IMR-90 (cell line): ENCODE measurements around the gene CDH16.

Experiments used
- CEBPB ChIP-seq: IDR thresholded peaks from 2 replicates; pipeline ENCODE4 v1.6.1; 2012; ENCODE audit warnings: low read depth, low read length, improper control_type of control experiment
- CTCF ChIP-seq: conservative IDR thresholded peaks from 2 replicates; pipeline ENCODE4 v1.5.1; 2012; ENCODE audit warnings: mild to moderate bottlenecking, low read depth, low read length, improper control_type of control experiment
- MXI1 ChIP-seq: IDR thresholded peaks from 2 replicates; pipeline ENCODE4 v1.6.1; 2012; ENCODE audit warnings: low read depth, mild to moderate bottlenecking, low read length, moderate library complexity, borderline replicate concordance
- POLR2A ChIP-seq: IDR thresholded peaks from 2 replicates; pipeline ENCODE4 v1.6.1; 2012; ENCODE audit warnings: mild to moderate bottlenecking, low read depth, low read length
- RCOR1 ChIP-seq: IDR thresholded peaks from 2 replicates; pipeline ENCODE4 v1.6.1; 2012; ENCODE audit warnings: mild to moderate bottlenecking, low read length, improper control_type of control experiment; ENCODE audit not compliant: insufficient replicate concordance
- SMC3 ChIP-seq: fragments of 150-350 bp; IDR thresholded peaks from 2 replicates; pipeline ENCODE4 v1.6.1; 2016; ENCODE audit warnings: low read depth, mild to moderate bottlenecking, antibody characterized with exemption, low read length, moderate library complexity
- USF2 ChIP-seq: fragments of 150-350 bp; IDR thresholded peaks from 2 replicates; pipeline ENCODE4 v1.6.1; 2017; ENCODE audit warnings: mild to moderate bottlenecking, antibody characterized with exemption, low read length, low read depth

GRCh38 chr16:66937725-66938337 is 19.1 kb upstream of the CDH16 start:
- TF ChIP-seq CTCF (no peak), USF2 (no peak), RCOR1 (no peak), MXI1 (no peak), CEBPB (no peak), SMC3 (no peak), POLR2A (peak; percentile 24; the same call in 1 of the 2 replicates)
